K562 (cell line): ENCODE measurements around the gene APPBP2.

Experiments
- CTCF ChIP-seq, 3 experiments: IDR thresholded peaks in 2 of 3; conservative IDR thresholded peaks in 1 of 3; 2 replicates each; pipeline ENCODE4 v1.5.1; 2011 to 2012; ENCODE audit warnings: low read length in 3 of 3, mild to moderate bottlenecking in 3 of 3, control low read depth in 2 of 3, improper control_type of control experiment in 1 of 3, inconsistent platforms in 1 of 3, low read depth in 1 of 3, mixed read lengths in 1 of 3, moderate library complexity in 1 of 3; ENCODE audit not compliant: insufficient read depth in 2 of 3
- DLX4 ChIP-seq: fragments of 250-450 bp; sonication (Bioruptor Pico); IDR thresholded peaks from 2 replicates; pipeline ENCODE4 v1.6.1; 2021; ENCODE audit warnings: mild to moderate bottlenecking
- ETS1 ChIP-seq: conservative IDR thresholded peaks from 2 replicates; pipeline ENCODE4 v1.6.1; 2011; ENCODE audit warnings: low read depth, mild to moderate bottlenecking, low read length; ENCODE audit not compliant: control insufficient read depth
- EZH2 ChIP-seq: IDR thresholded peaks from 2 replicates; pipeline ENCODE4 v1.6.1; 2012; ENCODE audit warnings: low read depth, mild to moderate bottlenecking, inconsistent platforms, low read length, borderline replicate concordance
- MYC ChIP-seq, 2 experiments: fragments of 250-450 bp in 1 of 2; sonication (Bioruptor Pico) in 1 of 2; IDR thresholded peaks; 2 replicates each; pipeline versions ENCODE4 v1.5.1 to v1.6.1; 2012 to 2021; ENCODE audit warnings: low read depth in 2 of 2, borderline replicate concordance in 1 of 2, improper control_type of control experiment in 1 of 2, low read length in 1 of 2, mild to moderate bottlenecking in 1 of 2, moderate library complexity in 1 of 2
- NCOR1 ChIP-seq: fragments of 450-650 bp; IDR thresholded peaks from 2 replicates; pipeline ENCODE4 v1.6.1; 2016; ENCODE audit warnings: mild to moderate bottlenecking, moderate library complexity
- NKRF ChIP-seq: fragments of 450-650 bp; IDR thresholded peaks from 2 replicates; pipeline ENCODE4 v1.6.1; 2016; ENCODE audit warnings: borderline replicate concordance
- PRDM10 ChIP-seq: fragments of 450-650 bp; IDR thresholded peaks from 2 replicates; pipeline ENCODE4 v1.6.1; 2018; ENCODE audit not compliant: partially characterized antibody
- SRSF7 ChIP-seq: fragments of 200-400 bp; formaldehyde crosslinking; optimal IDR thresholded peaks from 2 replicates; pipeline ENCODE3; 2017; ENCODE audit warnings: mild to moderate bottlenecking, low read depth, low read length
- TCFL5 ChIP-seq: fragments of 250-450 bp; sonication (Bioruptor Pico); conservative IDR thresholded peaks from 2 replicates; pipeline ENCODE4 v1.6.1; 2021; ENCODE audit warnings: mild to moderate bottlenecking, moderate library complexity, matching md5 sums
- ZNF3 ChIP-seq: fragments of 250-450 bp; sonication (Bioruptor Pico); IDR thresholded peaks from 2 replicates; pipeline ENCODE4 v1.5.0; 2021; ENCODE audit warnings: mild to moderate bottlenecking, moderate library complexity

GRCh38 chr17:60491771-60492170 lies 34.3 kb downstream of the APPBP2 start:
- TF ChIP-seq MYC (IDR thresholded peaks at IDR 0.05; ENCODE audit: low read depth, low read length) (no peak), MYC (CRISPR knock-in tag; IDR thresholded peaks at IDR 0.05; ENCODE audit: borderline replicate concordance, low read depth) (no peak), NCOR1 (no peak), TCFL5 (no peak), EZH2 (no peak), DLX4 (CRISPR knock-in tag) (no peak), ZNF3 (CRISPR knock-in tag) (no peak), SRSF7 (no peak), ETS1 (no peak), PRDM10 (no peak), NKRF (no peak), CTCF (IDR thresholded peaks at IDR 0.05 in 2 of 3, conservative IDR thresholded peaks at IDR 0.05 in 1 of 3; ENCODE audit: insufficient read depth in 2 of 3, low read depth in 1 of 3, low read length in 3 of 3) (no peak)
